ENCODE data around the gene RAB31.

The RAB31 gene

DNA sequence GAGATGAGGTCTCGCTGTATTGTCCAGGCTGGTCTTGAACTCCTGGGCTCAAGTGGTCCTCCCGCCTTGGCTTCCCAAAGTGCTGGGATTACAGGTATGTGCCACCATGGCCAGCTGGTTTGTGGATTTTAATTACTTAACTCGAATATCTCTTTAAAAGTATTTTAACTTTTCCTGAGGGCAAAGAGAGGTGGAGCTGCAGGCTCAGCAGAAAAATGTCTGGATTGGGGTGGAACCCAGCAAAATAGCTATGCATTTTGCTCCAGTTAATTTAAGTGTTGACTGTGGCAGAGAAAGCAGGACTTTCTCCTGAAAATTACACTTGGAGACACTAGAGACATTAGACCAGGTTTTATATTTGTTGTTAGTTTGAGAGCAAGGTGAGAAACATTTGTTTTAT, 142.2 kb downstream of the RAB31 start:
- no peaks in the 10 kb centered on the region for H3K36me3 ChIP-seq (ENCODE audit: insufficient read depth, low read length)
- no peaks in the 10 kb centered on the region for H3K79me2 ChIP-seq (ENCODE audit: insufficient read depth, low read length)
- H3K9me3 ChIP-seq (ENCODE audit: low read length), result no peaks in the 10 kb centered on the region
- no peaks in the 10 kb centered on the region for H3K9me2 ChIP-seq (ENCODE audit: low read depth, low read length)
- no peaks in the 10 kb centered on the region for H4K20me1 ChIP-seq (ENCODE audit: insufficient read depth, low read length)
- no peak overlapping the region for H3K4me3 ChIP-seq (ENCODE audit: low read depth, low read length, poor library complexity, severe bottlenecking)
- H3F3A ChIP-seq (ENCODE audit: insufficient read depth, low read length), result no peaks in the 10 kb centered on the region
- H3K9ac ChIP-seq (ENCODE audit: low read length), result no peak overlapping the region
- no peak for TF ChIP-seq EZH2 (IDR thresholded peaks at IDR 0.05; ENCODE audit: borderline replicate concordance, low read length)
- TF ChIP-seq, protein P1, sequence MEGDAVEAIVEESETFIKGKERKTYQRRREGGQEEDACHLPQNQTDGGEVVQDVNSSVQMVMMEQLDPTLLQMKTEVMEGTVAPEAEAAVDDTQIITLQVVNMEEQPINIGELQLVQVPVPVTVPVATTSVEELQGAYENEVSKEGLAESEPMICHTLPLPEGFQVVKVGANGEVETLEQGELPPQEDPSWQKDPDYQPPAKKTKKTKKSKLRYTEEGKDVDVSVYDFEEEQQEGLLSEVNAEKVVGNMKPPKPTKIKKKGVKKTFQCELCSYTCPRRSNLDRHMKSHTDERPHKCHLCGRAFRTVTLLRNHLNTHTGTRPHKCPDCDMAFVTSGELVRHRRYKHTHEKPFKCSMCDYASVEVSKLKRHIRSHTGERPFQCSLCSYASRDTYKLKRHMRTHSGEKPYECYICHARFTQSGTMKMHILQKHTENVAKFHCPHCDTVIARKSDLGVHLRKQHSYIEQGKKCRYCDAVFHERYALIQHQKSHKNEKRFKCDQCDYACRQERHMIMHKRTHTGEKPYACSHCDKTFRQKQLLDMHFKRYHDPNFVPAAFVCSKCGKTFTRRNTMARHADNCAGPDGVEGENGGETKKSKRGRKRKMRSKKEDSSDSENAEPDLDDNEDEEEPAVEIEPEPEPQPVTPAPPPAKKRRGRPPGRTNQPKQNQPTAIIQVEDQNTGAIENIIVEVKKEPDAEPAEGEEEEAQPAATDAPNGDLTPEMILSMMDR (IDR thresholded peaks at IDR 0.05; ENCODE audit: low read length), result no peak
- H2AFZ ChIP-seq (ENCODE audit: low read length), result no peak overlapping the region
- no peak overlapping the region for H3K4me2 ChIP-seq (ENCODE audit: low read length)
- no peaks in the 10 kb centered on the region for H3K4me1 ChIP-seq (ENCODE audit: insufficient read depth, low read length, severe bottlenecking)
- H3K27me3 ChIP-seq (ENCODE audit: insufficient read depth, low read length), result no peaks in the 10 kb centered on the region
- no peak overlapping the region for H3K27ac ChIP-seq (ENCODE audit: low read depth, low read length, poor library complexity, severe bottlenecking)

DNA sequence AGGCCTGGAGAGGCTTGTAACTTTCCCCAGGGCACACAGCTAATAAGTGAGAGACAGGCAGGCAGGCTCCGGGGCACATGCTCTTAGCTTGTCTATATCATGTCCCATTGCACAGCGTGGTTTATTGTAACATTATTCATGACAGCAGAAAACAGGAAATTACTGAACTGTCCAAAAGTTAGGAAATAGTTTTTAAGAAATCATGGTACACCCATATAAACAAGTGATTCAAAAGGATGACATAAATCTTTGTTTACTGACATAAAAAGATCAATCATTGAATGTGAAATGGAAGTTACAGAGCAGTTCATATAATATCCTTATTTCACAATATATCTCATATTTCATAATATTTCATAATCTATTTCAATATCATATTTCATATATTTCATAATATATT, 143.4 kb downstream of the RAB31 start:
- Histone ChIP-seq H3K9me2 (ENCODE audit: low read depth, low read length) (no peaks in the 10 kb centered on the region), H3K27ac (ENCODE audit: low read depth, low read length, poor library complexity, severe bottlenecking) (no peak overlapping the region), H3K79me2 (ENCODE audit: insufficient read depth, low read length) (no peaks in the 10 kb centered on the region), H4K20me1 (ENCODE audit: insufficient read depth, low read length) (no peaks in the 10 kb centered on the region), H3K4me1 (ENCODE audit: insufficient read depth, low read length, severe bottlenecking) (no peaks in the 10 kb centered on the region), H3F3A (ENCODE audit: insufficient read depth, low read length) (no peaks in the 10 kb centered on the region), H3K9ac (ENCODE audit: low read length) (no peak overlapping the region), H3K9me3 (ENCODE audit: low read length) (no peaks in the 10 kb centered on the region), H3K36me3 (ENCODE audit: insufficient read depth, low read length) (no peaks in the 10 kb centered on the region), H2AFZ (ENCODE audit: low read length) (no peak overlapping the region), H3K27me3 (ENCODE audit: insufficient read depth, low read length) (no peaks in the 10 kb centered on the region), H3K4me3 (ENCODE audit: low read depth, low read length, poor library complexity, severe bottlenecking) (no peak overlapping the region), H3K4me2 (ENCODE audit: low read length) (no peak overlapping the region)
- TF ChIP-seq EZH2 (IDR thresholded peaks at IDR 0.05; ENCODE audit: borderline replicate concordance, low read length), result no peak
- TF ChIP-seq, protein P1 (IDR thresholded peaks at IDR 0.05; ENCODE audit: low read length), result no peak

DNA sequence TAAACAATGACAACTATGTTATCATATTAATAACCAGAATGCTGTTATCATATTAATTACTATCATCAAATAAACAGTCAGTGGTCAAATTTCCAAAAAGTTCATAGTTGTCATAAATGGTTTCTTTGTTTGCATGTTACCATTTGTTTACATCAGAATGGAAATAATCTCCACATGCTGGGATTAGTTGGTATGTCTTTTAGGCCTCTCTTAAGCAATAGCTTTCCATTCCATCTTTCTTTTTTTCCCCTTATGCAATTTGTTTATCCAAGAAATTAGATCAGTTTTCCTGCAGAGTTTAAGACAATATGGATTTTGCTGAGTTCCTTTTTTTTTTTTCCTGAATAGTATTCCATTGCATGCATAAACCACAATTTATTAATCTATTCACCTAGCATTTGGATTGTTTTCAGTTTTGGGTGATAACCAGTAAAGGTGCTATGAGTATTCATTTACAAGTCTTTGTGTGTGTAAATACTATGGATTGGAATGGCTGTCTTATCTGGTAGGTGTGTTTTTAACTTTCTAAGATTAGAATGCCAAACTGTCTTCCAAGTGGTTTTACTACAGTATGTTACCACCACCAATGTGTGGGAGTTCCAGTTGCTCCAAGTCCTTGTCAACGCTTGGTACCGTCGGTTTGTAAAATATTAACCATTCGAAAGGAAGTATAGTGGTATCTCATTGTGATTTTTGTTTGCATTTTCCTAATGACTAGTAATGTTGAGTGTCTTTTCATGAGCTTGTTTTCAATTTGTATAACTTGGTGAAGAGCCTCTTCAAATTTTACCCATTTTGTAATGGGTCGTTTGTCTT, 144.4 kb downstream of the RAB31 start:
- Histone ChIP-seq H3K79me2 (ENCODE audit: insufficient read depth, low read length) (no peaks in the 10 kb centered on the region), H3K9me2 (ENCODE audit: low read depth, low read length) (no peaks in the 10 kb centered on the region), H3K27ac (ENCODE audit: low read depth, low read length, poor library complexity, severe bottlenecking) (no peak overlapping the region), H3K4me2 (ENCODE audit: low read length) (no peak overlapping the region), H2AFZ (ENCODE audit: low read length) (no peak overlapping the region), H3K9ac (ENCODE audit: low read length) (no peak overlapping the region), H3K36me3 (ENCODE audit: insufficient read depth, low read length) (no peaks in the 10 kb centered on the region), H3K4me3 (ENCODE audit: low read depth, low read length, poor library complexity, severe bottlenecking) (no peak overlapping the region), H3K27me3 (ENCODE audit: insufficient read depth, low read length) (no peaks in the 10 kb centered on the region), H3K4me1 (ENCODE audit: insufficient read depth, low read length, severe bottlenecking) (no peaks in the 10 kb centered on the region), H4K20me1 (ENCODE audit: insufficient read depth, low read length) (no peaks in the 10 kb centered on the region), H3F3A (ENCODE audit: insufficient read depth, low read length) (no peaks in the 10 kb centered on the region), H3K9me3 (ENCODE audit: low read length) (no peaks in the 10 kb centered on the region)
- TF ChIP-seq EZH2 (IDR thresholded peaks at IDR 0.05; ENCODE audit: borderline replicate concordance, low read length), result no peak
- TF ChIP-seq, protein P1 (IDR thresholded peaks at IDR 0.05; ENCODE audit: low read length), result no peak
